Prostate gland (tissue), 2 donors: ENCODE measurements around the gene SS18L1.

Experiments used
- CTCF ChIP-seq, 4 experiments: fragments of 200-600 bp in 2 of 4; fragments of 450-650 bp in 2 of 4; sonication (generic) in 2 of 4; IDR thresholded peaks; 1 replicate in 3 of 4; 2 replicates in 1 of 4; pipeline ENCODE4 v1.5.1; 2016 to 2019; ENCODE audit warnings: antibody characterized with exemption in 4 of 4, mild to moderate bottlenecking in 2 of 4, moderate library complexity in 2 of 4
- POLR2A ChIP-seq: fragments of 450-650 bp; IDR thresholded peaks from one replicate; pipeline ENCODE4 v1.6.1; 2016; ENCODE audit warnings: antibody characterized with exemption, mild to moderate bottlenecking

GRCh38 chr20:62114894-62115293 lies 28.7 kb upstream of the SS18L1 start:
- TF ChIP-seq CTCF (IDR thresholded peaks at IDR 0.05) (no peak), POLR2A (no peak)
